Caco-2 (cell line): ENCODE data around the gene HIVEP2. TPM values are rescaled to one million over a fixed set of nuclear protein-coding genes. Genes with fewer than 3 reads are reported as not detected.

ENCODE experiments used
- BruUV-seq: library from RNA; stranded (reverse); fragments of 400-500 nt; replicated peaks from 2 replicates; lab custom pipeline; 2021; lab: Mats Ljungman, UMichigan
- CTCF ChIA-PET: fragments of 300-600 bp; sonication (Branson Sonifier 250); formaldehyde crosslinking; loops from one replicate; lab custom pipeline; 2022; ENCODE audit warnings: antibody characterized with exemption; lab: Charles Lee
- POLR2A ChIA-PET: fragments of 300-600 bp; sonication (Branson Sonifier 250); formaldehyde crosslinking; loops from one replicate; lab custom pipeline; 2022; ENCODE audit warnings: antibody characterized with exemption; lab: Charles Lee
- DNase-seq, 2 experiments: peaks; one replicate each; pipeline versions ENCODE4 v3.0.0 to v3.0.0-alpha.2; 2020 to 2022
- H3K27me3 ChIP-seq: replicated peaks from 2 replicates; pipeline ENCODE4 v1.6.0; 2011; ENCODE audit warnings: low read length; ENCODE audit not compliant: control insufficient read depth, insufficient read depth
- H3K36me3 ChIP-seq: 2 replicates; pipeline ENCODE4 v1.5.1; 2011; ENCODE audit warnings: low read length; ENCODE audit not compliant: control insufficient read depth, insufficient read depth
- H3K4me1 ChIP-seq: fragments of 250-450 bp; sonication (Bioruptor Pico); 2 replicates; pipeline ENCODE4 v1.5.1; 2020; ENCODE audit warnings: mild to moderate bottlenecking
- H3K4me3 ChIP-seq: 2 replicates; pipeline ENCODE4 v1.5.1; 2011; ENCODE audit warnings: low read depth, mild to moderate bottlenecking, control low read depth, low read length
- H3K9me3 ChIP-seq: fragments of 250-450 bp; sonication (Bioruptor Pico); 2 replicates; pipeline ENCODE4 v1.5.1; 2020; ENCODE audit warnings: mild to moderate bottlenecking, moderate library complexity
- H3K27ac Mint-ChIP-seq: one replicate; pipeline ENCODE4 v1.8.0; 2022; ENCODE audit warnings: mixed read lengths; ENCODE audit not compliant: unreplicated experiment
- H3K27me3 Mint-ChIP-seq: one replicate; pipeline ENCODE4 v1.8.0; 2022; ENCODE audit warnings: mixed read lengths; ENCODE audit not compliant: insufficient read depth, unreplicated experiment
- H3K36me3 Mint-ChIP-seq: one replicate; pipeline ENCODE4 v1.8.0; 2022; ENCODE audit warnings: mild to moderate bottlenecking, mixed read lengths; ENCODE audit not compliant: insufficient read depth, unreplicated experiment
- H3K4me1 Mint-ChIP-seq: one replicate; pipeline ENCODE4 v1.8.0; 2022; ENCODE audit warnings: low read depth, mixed read lengths; ENCODE audit not compliant: unreplicated experiment
- H3K4me3 Mint-ChIP-seq: one replicate; pipeline ENCODE4 v1.8.0; 2022; ENCODE audit warnings: mild to moderate bottlenecking, moderate library complexity, mixed read lengths; ENCODE audit not compliant: unreplicated experiment
- H3K9me3 Mint-ChIP-seq: one replicate; pipeline ENCODE4 v1.8.0; 2022; ENCODE audit warnings: mixed read lengths; ENCODE audit not compliant: unreplicated experiment
- intact Hi-C: fragments of 100-400 bp; cut with micrococcal nuclease; formaldehyde crosslinking; loops from one replicate; pipeline ENCODE4 v1.10.0; 2022; ENCODE audit not compliant: unreplicated experiment
- total RNA-seq: library from RNA; stranded (reverse); gene quantifications from 2 replicates; pipeline ENCODE4 v1.2.3, GENCODE V29; 2022
- TF ChIP-seq, protein P1 (sequence below), 2 experiments: fragments of 200-600 bp in 1 of 2; IDR thresholded peaks; 1 replicate in 1 of 2; 2 replicates in 1 of 2; pipeline versions ENCODE4 v1.5.1 to v1.8.0; 2011 to 2022; ENCODE audit warnings: antibody characterized with exemption in 1 of 2, control low read depth in 1 of 2, inconsistent platforms in 1 of 2, low read depth in 1 of 2, low read length in 1 of 2, mild to moderate bottlenecking in 1 of 2, moderate library complexity in 1 of 2; ENCODE audit not compliant: insufficient read depth in 1 of 2, severe bottlenecking in 1 of 2, unreplicated experiment in 1 of 2

HIVEP2 gene
- total RNA-seq, 1 experiment from 2014 or later, result 1.0 TPM

DNA sequence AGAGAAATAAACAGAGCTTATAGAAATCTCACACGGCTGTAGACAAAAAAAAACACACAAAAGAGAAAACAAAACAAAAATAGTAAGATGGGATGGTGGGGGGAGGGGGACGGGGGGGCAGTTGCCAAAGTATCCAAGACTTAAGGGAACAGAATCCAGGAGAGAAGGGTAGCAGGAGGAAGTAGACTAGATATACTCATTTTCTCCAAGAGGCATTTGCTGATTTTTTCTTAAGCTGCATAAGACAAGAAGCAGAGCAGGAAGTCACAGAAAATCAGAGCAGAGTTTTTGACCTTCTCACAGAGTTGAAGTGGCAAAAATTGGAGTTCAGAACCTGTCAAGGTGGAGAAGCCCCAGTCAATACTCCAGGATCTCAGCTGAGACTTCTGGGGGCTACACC, 237.7 kb downstream of the HIVEP2 start:
- Mint-ChIP-seq H3K9me3 (no peaks in the 10 kb centered on the region), H3K4me1 (no peaks in the 10 kb centered on the region), H3K4me3 (no peak overlapping the region), H3K27ac (no peak overlapping the region), H3K36me3 (no peaks in the 10 kb centered on the region), H3K27me3 (peaks cover 9% of the 10 kb centered on the region)
- Histone ChIP-seq H3K4me1 (no peaks in the 10 kb centered on the region), H3K36me3 (no peaks in the 10 kb centered on the region), H3K4me3 (no peak overlapping the region), H3K27me3 (no peaks in the 10 kb centered on the region), H3K9me3 (no peaks in the 10 kb centered on the region)
- no peak for DNase-seq
- intact Hi-C loops, result no loop called here
- TF ChIP-seq, protein P1, sequence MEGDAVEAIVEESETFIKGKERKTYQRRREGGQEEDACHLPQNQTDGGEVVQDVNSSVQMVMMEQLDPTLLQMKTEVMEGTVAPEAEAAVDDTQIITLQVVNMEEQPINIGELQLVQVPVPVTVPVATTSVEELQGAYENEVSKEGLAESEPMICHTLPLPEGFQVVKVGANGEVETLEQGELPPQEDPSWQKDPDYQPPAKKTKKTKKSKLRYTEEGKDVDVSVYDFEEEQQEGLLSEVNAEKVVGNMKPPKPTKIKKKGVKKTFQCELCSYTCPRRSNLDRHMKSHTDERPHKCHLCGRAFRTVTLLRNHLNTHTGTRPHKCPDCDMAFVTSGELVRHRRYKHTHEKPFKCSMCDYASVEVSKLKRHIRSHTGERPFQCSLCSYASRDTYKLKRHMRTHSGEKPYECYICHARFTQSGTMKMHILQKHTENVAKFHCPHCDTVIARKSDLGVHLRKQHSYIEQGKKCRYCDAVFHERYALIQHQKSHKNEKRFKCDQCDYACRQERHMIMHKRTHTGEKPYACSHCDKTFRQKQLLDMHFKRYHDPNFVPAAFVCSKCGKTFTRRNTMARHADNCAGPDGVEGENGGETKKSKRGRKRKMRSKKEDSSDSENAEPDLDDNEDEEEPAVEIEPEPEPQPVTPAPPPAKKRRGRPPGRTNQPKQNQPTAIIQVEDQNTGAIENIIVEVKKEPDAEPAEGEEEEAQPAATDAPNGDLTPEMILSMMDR (IDR thresholded peaks at IDR 0.05; ENCODE audit: insufficient read depth in 1 of 2, low read depth in 1 of 2, low read length in 1 of 2, severe bottlenecking in 1 of 2, unreplicated experiment in 1 of 2), result no peak
- no TSS peak for BruUV-seq
- CTCF ChIA-PET, result no interaction called here
- POLR2A ChIA-PET, result no interaction called here

DNA sequence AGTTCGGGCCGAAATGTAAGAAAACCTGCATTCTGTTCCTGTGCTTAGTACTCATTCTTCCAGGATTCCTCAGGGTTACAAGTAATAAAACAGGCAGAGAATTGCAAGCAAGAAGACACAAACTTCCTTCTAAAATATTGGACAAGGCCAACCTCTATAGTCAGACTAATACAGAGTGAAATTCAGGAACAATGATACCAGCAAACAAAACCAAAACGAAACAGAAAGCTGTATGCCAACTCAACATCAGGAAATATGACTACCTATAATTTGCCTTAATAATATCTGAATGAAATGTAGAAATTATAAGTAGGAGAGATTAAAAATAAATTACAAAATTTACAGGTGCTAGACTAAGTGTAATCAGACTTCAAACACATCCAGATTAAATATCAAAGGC, 238.8 kb downstream of the HIVEP2 start:
- Histone ChIP-seq H3K4me1 (no peaks in the 10 kb centered on the region), H3K9me3 (no peaks in the 10 kb centered on the region), H3K27me3 (no peaks in the 10 kb centered on the region), H3K4me3 (no peak overlapping the region), H3K36me3 (no peaks in the 10 kb centered on the region)
- intact Hi-C loops, result no loop called here
- no TSS peak for BruUV-seq
- H3K4me1 Mint-ChIP-seq, result no peaks in the 10 kb centered on the region
- DNase-seq, result no peak
- peaks cover 9% of the 10 kb centered on the region for H3K27me3 Mint-ChIP-seq
- ChIA-PET POLR2A (no interaction called here), CTCF (no interaction called here)
- no peaks in the 10 kb centered on the region for H3K9me3 Mint-ChIP-seq
- H3K36me3 Mint-ChIP-seq, result no peaks in the 10 kb centered on the region
- H3K27ac Mint-ChIP-seq, result no peak overlapping the region
- no peak overlapping the region for H3K4me3 Mint-ChIP-seq
- TF ChIP-seq, protein P1 (IDR thresholded peaks at IDR 0.05; ENCODE audit: insufficient read depth in 1 of 2, low read depth in 1 of 2, low read length in 1 of 2, severe bottlenecking in 1 of 2, unreplicated experiment in 1 of 2), result no peak

DNA sequence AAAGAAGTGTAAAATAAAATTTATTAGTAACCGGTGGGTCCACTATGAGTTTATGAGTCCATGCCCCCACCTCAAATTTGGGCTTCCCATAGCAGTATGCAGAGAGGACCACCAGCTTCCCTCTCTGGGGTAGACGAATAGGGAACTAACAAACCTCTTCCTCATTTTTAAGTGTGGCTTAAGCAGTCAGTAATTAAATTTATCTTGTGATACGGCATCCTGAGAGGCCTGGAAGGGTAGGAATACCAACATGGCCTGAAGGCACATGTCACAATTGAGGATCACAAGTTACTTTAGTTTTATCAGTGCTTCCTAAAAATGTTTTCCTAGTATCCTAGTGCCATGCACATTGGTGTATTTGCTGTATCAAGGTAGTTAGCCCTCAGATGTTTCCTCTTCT, 239.9 kb downstream of the HIVEP2 start:
- no peaks in the 10 kb centered on the region for H3K4me1 ChIP-seq
- no peaks in the 10 kb centered on the region for H3K4me1 Mint-ChIP-seq
- H3K27me3 ChIP-seq, result no peaks in the 10 kb centered on the region
- H3K9me3 Mint-ChIP-seq, result no peaks in the 10 kb centered on the region
- no peaks in the 10 kb centered on the region for H3K36me3 Mint-ChIP-seq
- intact Hi-C loops, result no loop called here
- ChIA-PET POLR2A (no interaction called here), CTCF (no interaction called here)
- TF ChIP-seq, protein P1 (IDR thresholded peaks at IDR 0.05; ENCODE audit: insufficient read depth in 1 of 2, low read depth in 1 of 2, low read length in 1 of 2, severe bottlenecking in 1 of 2, unreplicated experiment in 1 of 2), result no peak
- no peak overlapping the region for H3K27ac Mint-ChIP-seq
- H3K4me3 ChIP-seq, result no peak overlapping the region
- no peaks in the 10 kb centered on the region for H3K36me3 ChIP-seq
- DNase-seq, result no peak
- BruUV-seq, result no TSS peak
- H3K27me3 Mint-ChIP-seq, result peaks cover 9% of the 10 kb centered on the region
- H3K4me3 Mint-ChIP-seq, result no peak overlapping the region
- no peaks in the 10 kb centered on the region for H3K9me3 ChIP-seq
